ENCODE data around the gene ATXN2. TPM values are rescaled to one million over a fixed set of nuclear protein-coding genes. Genes with fewer than 3 reads are reported as not detected.

ATXN2 gene
- total and polyA plus RNA-seq, 2 experiments from 2014 or later, result 19.2 to 56.4 TPM

DNA sequence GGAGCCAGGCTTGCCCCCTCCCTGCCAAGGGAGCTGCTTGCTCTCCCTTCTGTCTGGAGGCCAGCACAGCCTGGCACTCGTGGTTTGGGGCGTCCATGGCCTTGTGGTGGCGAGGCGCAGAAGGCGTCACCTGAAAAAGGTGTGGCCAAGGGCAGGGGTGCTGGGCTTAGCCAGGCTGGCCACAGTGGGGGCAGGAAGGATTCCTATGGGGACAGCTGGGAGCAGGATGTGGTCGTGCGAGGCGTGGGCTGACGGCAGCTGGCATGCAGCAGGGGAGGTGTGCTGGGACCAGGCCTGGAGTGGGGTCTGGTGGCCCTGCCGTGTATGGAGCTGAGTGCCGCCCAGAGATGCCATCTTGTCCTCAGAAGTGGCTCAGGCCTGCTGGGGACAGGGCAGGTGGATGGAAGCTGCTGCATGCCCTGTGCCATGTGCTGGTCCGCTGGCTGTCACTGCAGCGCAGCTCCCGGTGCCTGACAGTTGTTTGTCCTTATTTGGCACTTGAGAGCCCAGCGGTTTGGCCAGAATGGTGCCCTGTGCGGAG is 163.4 kb downstream of the ATXN2 start:
- H3F3A ChIP-seq (ENCODE audit: insufficient read depth), result peaks cover 62% of the 10 kb centered on the region
- no peaks in the 10 kb centered on the region for H3K36me3 ChIP-seq (ENCODE audit: low read depth)
- WGBS, 2 experiments (ENCODE audit: low coverage in 1 of 2, low lambda C conversion rate in 2 of 2, missing lambda C conversion rate in 2 of 2), result 76 to 78% methylated on average over 16 of the region's 16 CpGs
- H3K4me1 ChIP-seq (ENCODE audit: insufficient read depth), result peaks cover 68% of the 10 kb centered on the region
- H3K27me3 ChIP-seq (replicated peaks; ENCODE audit: insufficient read depth), result no peaks in the 10 kb centered on the region
- H3K27ac ChIP-seq, result peak overlapping the region; percentile 69
- no peak overlapping the region for H2AFZ ChIP-seq
- peaks cover 4% of the 10 kb centered on the region; the same call in 1 of the 2 replicates for H4K20me1 ChIP-seq (ENCODE audit: insufficient read depth)
- H3K4me3 ChIP-seq, result no peak overlapping the region
- peaks cover 100% of the 10 kb centered on the region for H3K79me2 ChIP-seq (ENCODE audit: insufficient read depth)
- no peak for DNase-seq
- no peak overlapping the region for H3K9ac ChIP-seq
- no peaks in the 10 kb centered on the region for H3K9me2 ChIP-seq (ENCODE audit: insufficient read depth)
- no peaks in the 10 kb centered on the region for H3K9me3 ChIP-seq (ENCODE audit: low read depth)
- H3K4me2 ChIP-seq (ENCODE audit: unreplicated experiment), result no peak overlapping the region
- TF ChIP-seq EZH2 (IDR thresholded peaks at IDR 0.05; ENCODE audit: insufficient read depth, poor library complexity, severe bottlenecking), result no peak
- no peak for TF ChIP-seq EZH2phosphoT487 (IDR thresholded peaks at IDR 0.05; ENCODE audit: insufficient read depth, low read depth)
- in situ Hi-C loops (cut with MboI), result no loop called here

DNA sequence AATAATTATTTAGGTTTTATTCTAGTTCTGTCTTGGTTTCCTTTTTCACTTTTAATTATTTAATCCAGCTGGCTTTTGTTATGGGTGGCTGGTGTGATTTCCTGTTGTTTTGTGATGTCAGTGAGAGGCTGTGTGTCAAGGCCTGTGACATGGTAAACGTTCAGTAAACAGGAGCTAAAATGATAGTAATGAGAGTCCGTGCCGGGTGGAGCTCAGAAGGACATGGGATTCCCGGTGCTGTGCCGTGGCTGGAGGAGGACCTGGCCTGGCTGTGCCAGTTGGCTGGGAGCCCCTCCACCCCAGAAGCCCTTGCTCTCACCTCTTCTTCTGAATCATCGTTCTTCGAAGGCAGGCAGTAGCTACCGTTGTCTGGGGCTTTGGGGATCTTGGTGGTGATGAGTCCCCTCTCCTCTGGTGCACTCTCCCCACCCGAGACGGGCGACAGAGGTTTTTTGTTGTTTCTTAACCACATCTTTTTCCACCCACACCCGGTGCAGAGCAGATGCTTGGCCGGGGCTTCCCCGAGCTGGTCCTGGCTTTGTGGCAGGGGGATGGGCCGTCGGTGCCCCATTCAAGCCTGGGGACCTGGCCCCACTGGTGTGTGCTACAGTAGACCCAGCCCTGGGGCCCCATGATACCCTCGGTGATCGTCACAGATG is 164.3 kb downstream of the ATXN2 start:
- Histone ChIP-seq H3K9me2 (ENCODE audit: insufficient read depth) (no peaks in the 10 kb centered on the region), H2AFZ (no peak overlapping the region), H3K79me2 (ENCODE audit: insufficient read depth) (peaks cover 100% of the 10 kb centered on the region), H4K20me1 (ENCODE audit: insufficient read depth) (no peaks in the 10 kb centered on the region), H3K4me2 (ENCODE audit: unreplicated experiment) (peak overlapping the region; percentile 70), H3K27me3 (replicated peaks; ENCODE audit: insufficient read depth) (no peaks in the 10 kb centered on the region), H3K27ac (peak overlapping the region; percentile 69), H3F3A (ENCODE audit: insufficient read depth) (peaks cover 58% of the 10 kb centered on the region), H3K36me3 (ENCODE audit: low read depth) (no peaks in the 10 kb centered on the region), H3K4me1 (ENCODE audit: insufficient read depth) (peaks cover 68% of the 10 kb centered on the region), H3K9me3 (ENCODE audit: low read depth) (no peaks in the 10 kb centered on the region), H3K4me3 (peak overlapping the region; percentile 51), H3K9ac (peak overlapping the region; percentile 57)
- in situ Hi-C loops (cut with MboI), result no loop called here
- no peak for TF ChIP-seq EZH2phosphoT487 (IDR thresholded peaks at IDR 0.05; ENCODE audit: insufficient read depth, low read depth)
- TF ChIP-seq EZH2 (IDR thresholded peaks at IDR 0.05; ENCODE audit: insufficient read depth, poor library complexity, severe bottlenecking), result no peak
- 5 to 6% methylated on average over 18 of the region's 18 CpGs for WGBS, 2 experiments (ENCODE audit: low coverage in 1 of 2, low lambda C conversion rate in 2 of 2, missing lambda C conversion rate in 2 of 2)
- peak; percentile 76 for DNase-seq

DNA sequence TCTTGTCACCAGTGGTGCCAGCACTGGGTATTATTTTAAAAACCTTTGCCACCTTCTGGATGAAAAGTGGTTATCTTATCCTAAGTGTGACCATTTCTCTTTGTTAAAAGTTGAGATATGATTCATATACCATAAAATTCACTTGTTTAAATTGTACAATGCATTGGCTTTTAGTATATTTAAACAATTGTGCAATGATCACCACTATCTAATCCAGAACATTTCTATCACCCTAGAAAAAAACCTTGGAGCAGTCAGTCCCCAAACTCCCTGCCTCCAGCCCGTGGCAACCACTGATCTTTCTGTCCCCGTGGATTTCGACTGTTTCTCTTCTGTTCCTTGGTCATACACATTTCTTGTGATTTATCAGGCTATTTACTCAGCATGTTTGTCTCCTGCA is 165.1 kb downstream of the ATXN2 start:
- Histone ChIP-seq H3K27me3 (replicated peaks; ENCODE audit: insufficient read depth) (no peaks in the 10 kb centered on the region), H3K9ac (peak overlapping the region; percentile 57), H2AFZ (no peak overlapping the region), H3K4me2 (ENCODE audit: unreplicated experiment) (peak overlapping the region; percentile 70), H3F3A (ENCODE audit: insufficient read depth) (peaks cover 55% of the 10 kb centered on the region), H3K36me3 (ENCODE audit: low read depth) (no peaks in the 10 kb centered on the region), H4K20me1 (ENCODE audit: insufficient read depth) (no peaks in the 10 kb centered on the region), H3K9me2 (ENCODE audit: insufficient read depth) (no peaks in the 10 kb centered on the region), H3K4me3 (peak overlapping the region; percentile 51), H3K27ac (peak overlapping the region; percentile 69), H3K4me1 (ENCODE audit: insufficient read depth) (peaks cover 68% of the 10 kb centered on the region), H3K79me2 (ENCODE audit: insufficient read depth) (peaks cover 100% of the 10 kb centered on the region), H3K9me3 (ENCODE audit: low read depth) (no peaks in the 10 kb centered on the region)
- in situ Hi-C loops (cut with MboI), result no loop called here
- WGBS, 2 experiments (ENCODE audit: low coverage in 1 of 2, low lambda C conversion rate in 2 of 2, missing lambda C conversion rate in 2 of 2), result 1 to 9% methylated on average over 3 of the region's 3 CpGs
- TF ChIP-seq EZH2phosphoT487 (IDR thresholded peaks at IDR 0.05; ENCODE audit: insufficient read depth, low read depth) (no peak), EZH2 (IDR thresholded peaks at IDR 0.05; ENCODE audit: insufficient read depth, poor library complexity, severe bottlenecking) (no peak)
- no peak for DNase-seq

- in situ Hi-C loops (cut with MboI), result no loop called here
- Histone ChIP-seq H3K4me2 (ENCODE audit: unreplicated experiment) (no peak overlapping the region), H4K20me1 (ENCODE audit: insufficient read depth) (no peaks in the 10 kb centered on the region), H3K4me1 (ENCODE audit: insufficient read depth) (peaks cover 51% of the 10 kb centered on the region), H3K79me2 (ENCODE audit: insufficient read depth) (peaks cover 100% of the 10 kb centered on the region), H3K27ac (no peak overlapping the region), H3K9ac (no peak overlapping the region), H3K36me3 (ENCODE audit: low read depth) (no peaks in the 10 kb centered on the region), H3K9me3 (ENCODE audit: low read depth) (no peaks in the 10 kb centered on the region), H2AFZ (no peak overlapping the region), H3K27me3 (replicated peaks; ENCODE audit: insufficient read depth) (no peaks in the 10 kb centered on the region), H3K9me2 (ENCODE audit: insufficient read depth) (no peaks in the 10 kb centered on the region), H3F3A (ENCODE audit: insufficient read depth) (peaks cover 42% of the 10 kb centered on the region), H3K4me3 (no peak overlapping the region)
- DNase-seq, result no peak
- 89 to 94% methylated on average over 6 of the region's 6 CpGs for WGBS, 2 experiments (ENCODE audit: low coverage in 1 of 2, low lambda C conversion rate in 2 of 2, missing lambda C conversion rate in 2 of 2)
- TF ChIP-seq EZH2 (IDR thresholded peaks at IDR 0.05; ENCODE audit: insufficient read depth, poor library complexity, severe bottlenecking) (no peak), EZH2phosphoT487 (IDR thresholded peaks at IDR 0.05; ENCODE audit: insufficient read depth, low read depth) (no peak)
These were observed 167.3 kb downstream of the ATXN2 start for GRCh38 chr12:111431772-111432171.
